ENCODE results near the gene RDX.

GRCh38 chr11:110198031-110198729 is 98.2 kb downstream of the RDX start:
- no peak for TF ChIP-seq ZNF143 (CRISPR knock-in tag; IDR thresholded peaks at IDR 0.05)
- no peak for TF ChIP-seq RCOR1 (IDR thresholded peaks at IDR 0.05; ENCODE audit: borderline replicate concordance in 1 of 2, low read depth in 2 of 2, low read length in 2 of 2)
- TF ChIP-seq CTCF (IDR thresholded peaks at IDR 0.05 in 2 of 3, conservative IDR thresholded peaks at IDR 0.05 in 1 of 3; ENCODE audit: insufficient read depth in 2 of 3, low read depth in 1 of 3, low read length in 3 of 3) = no peak
- no peak for TF ChIP-seq ELF1 (tag; IDR thresholded peaks at IDR 0.05)
- TF ChIP-seq STAT5B (CRISPR knock-in tag; IDR thresholded peaks at IDR 0.05) = no peak
- TF ChIP-seq ZBTB40 (IDR thresholded peaks at IDR 0.05) = no peak
- TF ChIP-seq ZBTB40 (CRISPR knock-in tag; IDR thresholded peaks at IDR 0.05) = no peak
- no peak for TF ChIP-seq CGGBP1 (CRISPR knock-in tag; IDR thresholded peaks at IDR 0.05)
- TF ChIP-seq ZC3H4 (CRISPR knock-in tag; IDR thresholded peaks at IDR 0.05; ENCODE audit: borderline replicate concordance) = no peak
- TF ChIP-seq MAX (CRISPR knock-in tag; IDR thresholded peaks at IDR 0.05) = no peak
- TF ChIP-seq FOXM1 (IDR thresholded peaks at IDR 0.05; ENCODE audit: low read depth) = no peak
- TF ChIP-seq FOXM1 (CRISPR knock-in tag; IDR thresholded peaks at IDR 0.05; ENCODE audit: low read depth) = no peak
- TF ChIP-seq USF1 (CRISPR knock-in tag; IDR thresholded peaks at IDR 0.05) = no peak

Data from K562 (cell line).